Measurements from ENCODE around the gene NPAS1. TPM values are rescaled to one million over a fixed set of nuclear protein-coding genes. Genes with fewer than 3 reads are reported as not detected.

NPAS1 gene
- total RNA-seq, 1 experiment from 2014 or later = 2.8 TPM

DNA sequence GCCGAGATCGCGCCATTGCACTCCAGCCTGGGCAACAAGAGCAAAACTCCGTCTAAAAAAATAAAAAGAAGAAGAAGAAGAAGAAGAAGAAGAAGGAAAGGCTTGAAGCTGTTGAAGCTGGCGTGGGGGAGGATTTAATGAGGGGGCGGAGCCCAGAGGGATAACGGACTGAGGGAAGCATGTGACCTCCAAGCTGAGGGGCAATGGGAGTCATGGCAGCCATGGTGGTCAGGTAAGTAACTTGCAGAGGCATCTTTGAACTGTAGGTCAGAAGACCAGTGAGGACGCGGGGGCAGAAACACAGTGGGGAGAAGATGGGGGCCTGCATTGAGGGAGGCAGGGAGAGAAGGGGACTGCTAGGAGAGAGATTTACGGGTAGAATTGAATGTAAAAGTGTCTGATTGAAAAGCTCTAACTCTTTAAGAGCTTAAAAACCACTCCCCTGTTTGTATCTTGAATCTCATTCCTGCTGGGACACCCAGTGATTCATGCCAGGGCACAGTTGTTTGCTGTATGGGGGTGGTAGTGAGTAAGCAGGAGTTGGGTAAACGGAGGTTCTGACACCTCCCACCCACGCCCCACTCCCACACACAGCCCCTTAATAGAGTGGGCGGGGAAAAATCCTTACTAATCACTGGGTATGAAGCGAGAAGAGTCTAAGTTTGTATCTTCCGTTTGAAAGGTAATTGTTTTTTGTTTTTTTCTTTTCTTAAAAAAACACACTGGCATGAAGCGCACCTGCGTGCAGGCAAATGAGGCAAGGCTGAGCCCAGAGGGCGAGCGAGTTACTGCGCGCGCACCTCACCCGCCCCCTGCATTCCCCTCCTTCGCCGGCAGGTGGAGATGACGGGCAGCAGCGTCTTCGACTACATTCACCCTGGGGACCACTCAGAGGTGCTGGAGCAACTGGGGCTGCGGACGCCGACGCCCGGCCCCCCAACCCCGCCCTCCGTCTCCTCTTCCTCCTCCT is 15.8 kb downstream of the NPAS1 start:
- Histone ChIP-seq H3K4me1 (peaks cover 5% of the 10 kb centered on the region; the same call in 1 of the 2 replicates), H3K27me3 (replicated peaks; ENCODE audit: control insufficient read depth, insufficient read depth, low read length) (no peaks in the 10 kb centered on the region), H3K9me3 (no peaks in the 10 kb centered on the region), H3K36me3 (ENCODE audit: control insufficient read depth, insufficient read depth, low read length) (no peaks in the 10 kb centered on the region), H3K4me3 (ENCODE audit: low read depth, low read length) (peak overlapping the region; percentile 44)
- DNase-seq = peak; percentile 89 to 98
- CTCF ChIA-PET = interaction anchor here (0.7 to 2.0 kb wide), 12 partner anchors 12 to 99 kb away, joined by 3 to 11 read pairs (median 4); partner anchors contain the start of genes TMEM160 and ZC3H4
- H3K27me3 Mint-ChIP-seq (ENCODE audit: insufficient read depth, unreplicated experiment) = peaks cover 3% of the 10 kb centered on the region
- H3K36me3 Mint-ChIP-seq (ENCODE audit: insufficient read depth, unreplicated experiment) = peaks cover 46% of the 10 kb centered on the region
- H3K4me1 Mint-ChIP-seq (ENCODE audit: low read depth, unreplicated experiment) = peaks cover 18% of the 10 kb centered on the region
- intact Hi-C loops (cut with micrococcal nuclease; ENCODE audit: unreplicated experiment) = loop anchor here (1.0 to 5.0 kb wide), 5 partner anchors 13 to 179 kb away; partner anchors contain the start of gene TMEM160
- TF ChIP-seq, protein P1, sequence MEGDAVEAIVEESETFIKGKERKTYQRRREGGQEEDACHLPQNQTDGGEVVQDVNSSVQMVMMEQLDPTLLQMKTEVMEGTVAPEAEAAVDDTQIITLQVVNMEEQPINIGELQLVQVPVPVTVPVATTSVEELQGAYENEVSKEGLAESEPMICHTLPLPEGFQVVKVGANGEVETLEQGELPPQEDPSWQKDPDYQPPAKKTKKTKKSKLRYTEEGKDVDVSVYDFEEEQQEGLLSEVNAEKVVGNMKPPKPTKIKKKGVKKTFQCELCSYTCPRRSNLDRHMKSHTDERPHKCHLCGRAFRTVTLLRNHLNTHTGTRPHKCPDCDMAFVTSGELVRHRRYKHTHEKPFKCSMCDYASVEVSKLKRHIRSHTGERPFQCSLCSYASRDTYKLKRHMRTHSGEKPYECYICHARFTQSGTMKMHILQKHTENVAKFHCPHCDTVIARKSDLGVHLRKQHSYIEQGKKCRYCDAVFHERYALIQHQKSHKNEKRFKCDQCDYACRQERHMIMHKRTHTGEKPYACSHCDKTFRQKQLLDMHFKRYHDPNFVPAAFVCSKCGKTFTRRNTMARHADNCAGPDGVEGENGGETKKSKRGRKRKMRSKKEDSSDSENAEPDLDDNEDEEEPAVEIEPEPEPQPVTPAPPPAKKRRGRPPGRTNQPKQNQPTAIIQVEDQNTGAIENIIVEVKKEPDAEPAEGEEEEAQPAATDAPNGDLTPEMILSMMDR (IDR thresholded peaks at IDR 0.05; ENCODE audit: insufficient read depth in 1 of 2, low read depth in 1 of 2, low read length in 1 of 2, severe bottlenecking in 1 of 2, unreplicated experiment in 1 of 2) = peak; percentile 94 to 98
- peak overlapping the region; percentile 79 for H3K4me3 Mint-ChIP-seq (ENCODE audit: unreplicated experiment)
- no TSS peak for BruUV-seq (replicated peaks)
- no peaks in the 10 kb centered on the region for H3K9me3 Mint-ChIP-seq (ENCODE audit: unreplicated experiment)
- peak overlapping the region; percentile 50 for H3K27ac Mint-ChIP-seq (ENCODE audit: unreplicated experiment)
- POLR2A ChIA-PET = interaction anchor here (1.0 to 1.3 kb wide), 2 partner anchors 12 to 23 kb away, joined by 4 to 8 read pairs; no protein-coding TSS in a partner anchor

DNA sequence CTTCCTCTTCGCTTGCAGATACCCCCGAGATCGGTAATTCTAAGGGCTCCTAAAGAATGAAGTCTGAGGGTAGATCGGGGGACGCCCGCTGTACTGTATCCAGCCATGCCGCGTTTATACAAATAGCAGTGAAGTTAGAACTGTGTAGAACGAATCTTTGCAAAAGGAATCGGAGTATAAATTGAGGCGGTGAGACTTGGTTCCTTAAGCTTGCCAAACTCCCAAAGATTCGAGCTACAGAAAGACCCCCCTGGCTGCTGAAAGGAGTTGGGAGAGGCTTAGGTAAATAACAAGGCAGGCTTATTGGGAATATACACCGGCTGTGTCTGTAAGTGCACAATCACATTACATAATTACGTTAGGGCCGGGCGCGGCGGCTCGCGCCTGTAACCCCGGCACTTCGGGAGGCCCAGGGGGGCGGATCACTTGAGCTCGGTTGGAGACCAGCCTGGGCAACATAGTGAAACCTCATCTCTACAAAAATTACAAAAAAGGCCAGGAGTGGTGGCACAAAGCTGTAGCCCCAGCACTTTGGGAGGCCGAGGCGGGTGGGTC is 16.5 kb downstream of the NPAS1 start:
- Histone ChIP-seq H3K9me3 (no peaks in the 10 kb centered on the region), H3K27me3 (replicated peaks; ENCODE audit: control insufficient read depth, insufficient read depth, low read length) (no peaks in the 10 kb centered on the region), H3K4me1 (peaks cover 5% of the 10 kb centered on the region; the same call in 1 of the 2 replicates), H3K36me3 (ENCODE audit: control insufficient read depth, insufficient read depth, low read length) (no peaks in the 10 kb centered on the region), H3K4me3 (ENCODE audit: low read depth, low read length) (peak overlapping the region; percentile 44)
- TF ChIP-seq, protein P1 (IDR thresholded peaks at IDR 0.05; ENCODE audit: insufficient read depth in 1 of 2, low read depth in 1 of 2, low read length in 1 of 2, severe bottlenecking in 1 of 2, unreplicated experiment in 1 of 2) = no peak
- TSS peak; percentile 95 for BruUV-seq (replicated peaks)
- Mint-ChIP-seq H3K9me3 (ENCODE audit: unreplicated experiment) (no peaks in the 10 kb centered on the region), H3K27me3 (ENCODE audit: insufficient read depth, unreplicated experiment) (no peaks in the 10 kb centered on the region), H3K36me3 (ENCODE audit: insufficient read depth, unreplicated experiment) (peaks cover 52% of the 10 kb centered on the region), H3K4me3 (ENCODE audit: unreplicated experiment) (peak overlapping the region; percentile 79), H3K27ac (ENCODE audit: unreplicated experiment) (peak overlapping the region; percentile 50), H3K4me1 (ENCODE audit: low read depth, unreplicated experiment) (peaks cover 23% of the 10 kb centered on the region)
- intact Hi-C loops (cut with micrococcal nuclease; ENCODE audit: unreplicated experiment) = loop anchor here (5.0 kb wide), 1 partner anchor 41 kb away; no protein-coding TSS in a partner anchor
- CTCF ChIA-PET = interaction anchor here (0.6 to 2.0 kb wide), 13 partner anchors 12 to 221 kb away, joined by 3 to 10 read pairs (median 3); partner anchors contain the start of genes SAE1, TMEM160 and ZC3H4
- POLR2A ChIA-PET = interaction anchor here (1.0 to 1.3 kb wide), 3 partner anchors 11 to 77 kb away, joined by 4 to 8 read pairs (median 5); partner anchors contain the start of gene ZC3H4
- DNase-seq = peak; percentile 68 to 69

DNA sequence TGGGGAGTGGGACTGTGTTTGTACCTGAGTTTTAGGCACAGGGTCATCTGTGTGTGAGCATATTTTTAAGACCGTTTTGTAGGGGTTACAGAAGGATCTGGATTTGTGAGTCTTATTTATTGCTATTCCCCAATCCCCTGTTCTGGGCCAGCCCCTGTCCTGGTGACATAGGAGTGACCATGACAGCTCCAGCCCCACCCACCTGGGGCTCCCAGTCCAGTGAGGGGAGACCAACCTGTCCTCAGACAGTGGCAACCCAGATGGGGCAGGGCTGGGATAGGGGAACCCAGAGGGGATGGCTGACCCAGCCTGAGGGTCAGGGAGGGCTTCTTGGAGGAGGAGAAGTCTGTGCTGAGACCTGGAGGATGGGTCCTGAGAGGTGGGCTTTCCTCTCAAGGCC is 18.1 kb downstream of the NPAS1 start:
- no peaks in the 10 kb centered on the region for H3K27me3 Mint-ChIP-seq (ENCODE audit: insufficient read depth, unreplicated experiment)
- no TSS peak for BruUV-seq (replicated peaks)
- H3K4me1 ChIP-seq = no peaks in the 10 kb centered on the region
- H3K27me3 ChIP-seq (replicated peaks; ENCODE audit: control insufficient read depth, insufficient read depth, low read length) = no peaks in the 10 kb centered on the region
- no peak for DNase-seq
- intact Hi-C loops (cut with micrococcal nuclease; ENCODE audit: unreplicated experiment) = loop anchor here (5.0 kb wide), 1 partner anchor 40 kb away; no protein-coding TSS in a partner anchor
- ChIA-PET CTCF (interaction anchor here (1.3 kb wide), 2 partner anchors 25 to 76 kb away, joined by 3 to 4 read pairs; partner anchors contain the start of gene ZC3H4), POLR2A (interaction anchor here (0.6 to 1.4 kb wide), 2 partner anchors 10 to 11 kb away, joined by 5 to 6 read pairs; no protein-coding TSS in a partner anchor)
- H3K4me3 ChIP-seq (ENCODE audit: low read depth, low read length) = no peak overlapping the region
- H3K36me3 ChIP-seq (ENCODE audit: control insufficient read depth, insufficient read depth, low read length) = no peaks in the 10 kb centered on the region
- H3K9me3 Mint-ChIP-seq (ENCODE audit: unreplicated experiment) = no peaks in the 10 kb centered on the region
- peaks cover 58% of the 10 kb centered on the region for H3K36me3 Mint-ChIP-seq (ENCODE audit: insufficient read depth, unreplicated experiment)
- peak overlapping the region; percentile 15 for H3K27ac Mint-ChIP-seq (ENCODE audit: unreplicated experiment)
- H3K4me1 Mint-ChIP-seq (ENCODE audit: low read depth, unreplicated experiment) = peaks cover 26% of the 10 kb centered on the region
- TF ChIP-seq, protein P1 (IDR thresholded peaks at IDR 0.05; ENCODE audit: insufficient read depth in 1 of 2, low read depth in 1 of 2, low read length in 1 of 2, severe bottlenecking in 1 of 2, unreplicated experiment in 1 of 2) = no peak
- no peaks in the 10 kb centered on the region for H3K9me3 ChIP-seq
- peak overlapping the region; percentile 22 for H3K4me3 Mint-ChIP-seq (ENCODE audit: unreplicated experiment)
